GM19372 (cell line): ENCODE results near the gene LGALS3.

ENCODE experiments used
- ATAC-seq: cut with Tn5 transposase; IDR thresholded peaks from one replicate; pipeline ENCODE4 v1.9.1; 2021; ENCODE audit warnings: mild to moderate bottlenecking, low read depth, moderate library complexity; ENCODE audit not compliant: unreplicated experiment

Gene LGALS3

GRCh38 chr14:55111122-55111708 lies 17.8 kb upstream of the LGALS3 start:
- no peak for ATAC-seq

GRCh38 chr14:55114720-55115119 lies 14.3 kb upstream of the LGALS3 start:
- ATAC-seq, result no peak

DNA sequence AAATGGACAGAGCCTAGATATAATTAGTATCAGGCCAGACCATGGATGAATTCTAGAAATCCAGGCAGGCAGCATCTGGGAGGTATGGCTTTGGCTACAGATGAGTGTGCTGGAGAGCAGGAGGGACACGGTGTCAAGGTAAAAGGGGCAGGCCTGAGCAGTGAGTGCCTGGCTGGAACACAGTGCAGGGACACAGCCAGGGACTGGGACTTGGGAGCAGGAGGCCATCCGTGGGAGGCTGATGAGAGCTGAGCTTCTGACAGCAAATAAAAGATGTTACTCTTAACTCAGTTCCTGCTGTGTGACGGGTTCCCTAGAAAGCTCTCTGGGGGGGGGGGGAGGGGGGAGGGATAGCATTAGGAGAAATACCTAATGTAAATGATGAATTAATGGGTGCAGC lies 13.6 kb upstream of the LGALS3 start:
- no peak for ATAC-seq

GRCh38 chr14:55115861-55116245 lies 13.2 kb upstream of the LGALS3 start:
- ATAC-seq, result no peak

DNA sequence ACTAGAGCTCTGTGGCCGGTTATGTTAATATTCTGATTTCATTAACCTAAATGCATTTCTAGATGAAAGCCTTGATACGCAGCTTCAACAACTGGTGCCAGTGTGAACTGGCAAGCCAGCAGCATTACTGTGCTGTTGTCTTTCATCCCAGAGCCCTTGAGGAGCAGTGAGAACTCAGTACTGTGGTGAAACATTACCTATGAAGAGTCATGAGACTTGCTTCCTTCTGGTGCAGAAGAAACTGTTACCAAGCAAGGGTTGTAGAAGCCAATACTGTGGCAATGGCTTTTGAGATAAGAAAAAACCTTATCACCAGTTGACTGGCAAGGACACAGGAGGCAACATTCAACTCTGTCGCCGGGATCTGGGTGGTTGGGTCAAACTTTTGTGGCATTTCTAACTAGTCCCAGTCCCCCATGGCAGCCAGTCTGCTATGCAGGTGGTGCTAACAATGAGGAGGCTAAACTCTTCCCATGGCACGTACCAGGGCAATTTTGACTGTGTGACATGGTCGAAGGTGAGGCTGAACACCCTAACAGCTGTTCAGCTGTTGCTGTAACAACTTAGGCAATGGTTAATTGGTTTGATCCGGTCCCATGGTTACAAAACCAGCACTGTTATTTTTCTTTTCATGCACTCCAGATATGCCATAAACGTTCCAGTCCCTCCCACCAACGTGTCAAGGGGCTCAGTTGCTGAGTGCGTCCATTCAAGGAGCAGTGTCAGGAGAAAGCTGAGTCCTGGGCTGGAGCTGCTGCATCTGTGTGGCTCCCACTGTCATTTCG lies 12.6 kb upstream of the LGALS3 start:
- ATAC-seq, result no peak

- no peak for ATAC-seq
These were observed 11.1 kb upstream of the LGALS3 start for GRCh38 chr14:55117803-55118441.

- no peak for ATAC-seq
These were observed 10.3 kb upstream of the LGALS3 start for GRCh38 chr14:55118761-55119160.

DNA sequence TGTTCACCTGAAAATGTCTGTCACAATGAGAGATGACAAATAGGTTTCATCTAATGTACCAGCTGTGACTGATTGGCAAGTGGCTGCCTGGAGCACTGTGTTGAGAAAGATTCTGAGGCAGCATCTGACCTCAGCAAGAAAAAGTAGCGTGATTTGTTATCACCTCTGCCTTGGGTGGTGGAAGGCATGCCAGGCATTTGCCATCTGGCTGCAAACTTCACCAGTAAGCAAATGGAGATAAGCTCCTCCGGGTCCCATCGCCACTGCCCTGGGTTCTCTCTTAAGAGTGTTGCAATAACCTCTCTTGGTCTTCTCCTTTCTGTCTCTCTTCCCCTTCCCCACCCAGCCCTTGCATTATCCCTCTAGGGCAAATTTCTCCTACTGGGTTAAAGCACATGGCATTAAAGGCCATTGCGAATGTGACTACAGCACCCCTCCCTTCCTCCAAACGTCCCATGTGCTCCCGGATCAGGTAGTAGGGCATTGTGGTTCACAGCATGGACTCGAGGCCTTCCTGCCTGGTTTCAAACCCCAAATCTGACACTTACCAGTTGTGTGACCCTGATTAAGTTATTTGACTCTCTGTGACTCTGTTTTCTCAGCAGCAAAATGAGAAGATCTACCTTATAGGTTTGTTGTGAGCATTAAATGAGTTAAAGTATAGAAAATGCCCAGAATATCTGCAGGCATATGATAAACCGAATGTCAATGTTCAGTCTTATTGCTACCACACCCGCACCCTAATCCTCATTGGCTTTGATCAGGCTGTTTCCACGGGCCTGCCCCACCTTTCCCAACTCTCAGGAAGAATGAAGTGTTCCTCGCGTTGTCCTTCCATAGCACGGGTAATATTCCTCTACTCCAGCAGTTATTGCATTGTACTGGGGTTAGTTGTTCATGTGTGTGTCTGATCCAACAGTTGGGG lies 8.2 kb upstream of the LGALS3 start:
- no peak for ATAC-seq

- ATAC-seq, result no peak
These were observed 7.2 kb upstream of the LGALS3 start for GRCh38 chr14:55121628-55122439.

- no peak for ATAC-seq
These were observed 6.5 kb upstream of the LGALS3 start for GRCh38 chr14:55122440-55122986.

- ATAC-seq, result no peak
These were observed 6.0 kb upstream of the LGALS3 start for GRCh38 chr14:55123101-55123500.

- ATAC-seq, result no peak
These were observed 5.0 kb upstream of the LGALS3 start for GRCh38 chr14:55123852-55124639.

DNA sequence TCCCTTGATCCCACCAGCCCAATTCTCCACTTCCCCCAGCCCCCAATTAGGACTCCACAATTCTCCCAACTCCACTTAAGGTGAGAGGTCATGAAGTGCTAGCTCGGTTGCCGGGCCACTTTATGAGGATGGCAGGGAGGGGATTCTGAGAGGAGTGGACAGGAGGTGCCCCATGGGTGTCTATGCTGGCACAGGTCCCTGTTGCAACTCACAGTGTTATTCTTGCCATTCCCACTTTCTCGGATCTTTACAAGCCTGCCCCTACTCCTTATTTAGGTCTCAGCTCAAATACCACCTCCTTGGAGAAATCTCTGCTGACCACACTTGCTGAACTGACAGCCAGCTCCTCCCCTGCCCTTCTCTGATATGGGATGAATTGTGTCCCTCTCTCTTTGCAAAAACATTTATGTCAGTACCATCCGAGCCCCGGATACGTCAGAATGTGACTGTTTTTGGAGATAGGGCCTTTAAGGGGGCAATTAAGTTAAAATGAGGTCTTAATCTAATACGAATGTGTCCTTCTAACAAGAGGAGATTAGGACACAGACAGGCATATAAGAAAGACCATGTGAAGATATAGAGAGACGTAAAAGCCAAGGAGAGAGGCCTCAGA lies 4.2 kb upstream of the LGALS3 start:
- ATAC-seq, result no peak

- no peak for ATAC-seq
These were observed 3.6 kb upstream of the LGALS3 start for GRCh38 chr14:55125403-55125802.

DNA sequence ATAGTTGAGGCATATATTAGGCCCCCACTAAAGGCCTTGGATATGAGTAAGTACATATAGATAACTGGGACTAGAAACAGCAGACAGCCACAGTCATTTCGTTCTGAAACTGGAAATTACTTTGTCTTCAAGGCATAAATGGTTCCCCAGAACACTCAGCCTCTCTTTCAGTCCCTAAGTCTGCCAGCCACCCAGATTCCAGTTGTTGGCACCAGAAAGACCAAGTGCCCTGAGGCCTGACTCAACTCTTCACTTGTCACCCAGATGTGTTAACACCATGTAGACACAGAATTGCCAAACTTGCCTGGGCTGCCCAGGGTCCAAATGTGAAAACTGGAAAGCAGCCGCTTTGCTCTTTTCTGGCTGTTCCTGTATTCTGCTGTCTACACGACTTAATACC lies 3.0 kb upstream of the LGALS3 start:
- ATAC-seq, result no peak

GRCh38 chr14:55126932-55127459 lies 2.1 kb upstream of the LGALS3 start:
- no peak for ATAC-seq

- ATAC-seq, result no peak
These were observed 1.5 kb upstream of the LGALS3 start for GRCh38 chr14:55127460-55127951.
